Epithelial cell of esophagus (primary cell): Measurements from ENCODE around the gene NXNL1.
"Not testable (repeated sequence)": the region's sequence is repeated elsewhere in the genome, so short reads cannot be mapped to it uniquely, and the experiment has no call there.

Experiments used
- DNase-seq: peaks from one replicate; pipeline ENCODE4 v3.0.0; 2010; ENCODE audit warnings: low read depth
- H3K4me3 ChIP-seq: 2 replicates; pipeline ENCODE4 v1.5.1; 2011; ENCODE audit warnings: mild to moderate bottlenecking, low read length, control low read depth
- CTCF ChIP-seq: IDR thresholded peaks from 2 replicates; pipeline ENCODE4 v1.5.1; 2011; ENCODE audit warnings: low read depth, mild to moderate bottlenecking, low read length, control low read depth, inconsistent platforms; ENCODE audit not compliant: insufficient read depth; ENCODE audit errors: missing control alignments

Gene NXNL1

GRCh38 chr19:17500447-17501198 lies 39.9 kb upstream of the NXNL1 start:
- H3K4me3 ChIP-seq = no peak overlapping the region
- no peak for DNase-seq
- TF ChIP-seq CTCF = no peak

GRCh38 chr19:17499648-17500446 lies 39.1 kb upstream of the NXNL1 start:
- no peak overlapping the region for H3K4me3 ChIP-seq
- TF ChIP-seq CTCF = no peak
- DNase-seq = peak; percentile 63

- not testable (repeated sequence) for DNase-seq, H3K4me3 ChIP-seq
Observed at GRCh38 chr19:17499025-17499424, 38.3 kb upstream of the NXNL1 start.

GRCh38 chr19:17497149-17497798 lies 36.5 kb upstream of the NXNL1 start:
- no peak for TF ChIP-seq CTCF
- no peak overlapping the region for H3K4me3 ChIP-seq
- DNase-seq = no peak

- H3K4me3 ChIP-seq = no peak overlapping the region
- peak; percentile 88 for TF ChIP-seq CTCF
- DNase-seq = peak; percentile 76
Observed at GRCh38 chr19:17496337-17496997, 35.7 kb upstream of the NXNL1 start.

- no peak for DNase-seq
- no peak for TF ChIP-seq CTCF
- H3K4me3 ChIP-seq = no peak overlapping the region
Observed at GRCh38 chr19:17495639-17496296, 35.0 kb upstream of the NXNL1 start.
